GM23338 (cell line): ENCODE results near the gene C5AR1. TPM values are rescaled to one million over a fixed set of nuclear protein-coding genes. Genes with fewer than 3 reads are reported as not detected.
"Not testable (repeated sequence)": the region's sequence is repeated elsewhere in the genome, so short reads cannot be mapped to it uniquely, and the experiment has no call there.

ENCODE experiments used
- ATAC-seq: fragments of 200-7000 bp; cut with Tn5 transposase; 3 replicates; pipeline ENCODE4 v1.9.1; 2020
- DNase-seq: peaks from one replicate; pipeline ENCODE4 v3.0.0-alpha.2; 2015; ENCODE audit warnings: low spot score
- H2AFZ ChIP-seq: fragments of 200-600 bp; sonication (generic); 2 replicates; pipeline ENCODE4 v1.8.0; 2016; ENCODE audit warnings: antibody characterized with exemption, mild to moderate bottlenecking, moderate library complexity
- H3F3A ChIP-seq: fragments of 200-600 bp; sonication (generic); replicated peaks from 2 replicates; pipeline ENCODE4 v1.8.0; 2017; ENCODE audit warnings: antibody characterized with exemption, mixed run types, low read depth
- H3K27ac ChIP-seq: fragments of 200-600 bp; sonication (generic); 2 replicates; pipeline ENCODE4 v1.6.1; 2016; ENCODE audit warnings: low read depth
- H3K27me3 ChIP-seq: fragments of 200-600 bp; sonication (generic); 2 replicates; pipeline ENCODE4 v1.8.0; 2016; ENCODE audit warnings: mild to moderate bottlenecking, mixed run types, moderate library complexity; ENCODE audit not compliant: insufficient read depth
- H3K36me3 ChIP-seq: fragments of 200-600 bp; sonication (generic); 2 replicates; pipeline ENCODE4 v1.8.0; 2016; ENCODE audit warnings: mild to moderate bottlenecking; ENCODE audit not compliant: insufficient read depth
- H3K4me1 ChIP-seq: fragments of 200-600 bp; sonication (generic); 2 replicates; pipeline ENCODE4 v1.8.0; 2016; ENCODE audit warnings: mild to moderate bottlenecking, moderate library complexity; ENCODE audit not compliant: insufficient read depth
- H3K4me2 ChIP-seq: fragments of 200-600 bp; sonication (generic); 2 replicates; pipeline ENCODE4 v1.7.1; 2017; ENCODE audit warnings: mixed run types
- H3K4me3 ChIP-seq: fragments of 200-600 bp; sonication (generic); 2 replicates; pipeline ENCODE4 v1.6.1; 2016; ENCODE audit warnings: mixed run types
- H3K79me2 ChIP-seq: fragments of 200-600 bp; sonication (generic); replicated peaks from 2 replicates; pipeline ENCODE4 v1.8.0; 2017; ENCODE audit warnings: mild to moderate bottlenecking; ENCODE audit not compliant: insufficient read depth
- H3K9me2 ChIP-seq: fragments of 200-600 bp; sonication (generic); 2 replicates; pipeline ENCODE4 v1.8.0; 2017; ENCODE audit not compliant: insufficient read depth
- H4K20me1 ChIP-seq: fragments of 200-600 bp; sonication (generic); replicated peaks from 2 replicates; pipeline ENCODE4 v1.8.0; 2017; ENCODE audit warnings: mild to moderate bottlenecking; ENCODE audit not compliant: insufficient read depth
- H3K27ac Mint-ChIP-seq: 2 replicates; pipeline ENCODE4 v1.8.0; 2020; ENCODE audit warnings: inconsistent platforms, mild to moderate bottlenecking, moderate library complexity, mixed read lengths
- H3K27me3 Mint-ChIP-seq: 3 replicates; pipeline ENCODE4 v1.8.0; 2022; ENCODE audit warnings: low read depth, mild to moderate bottlenecking, moderate library complexity, mixed read lengths, inconsistent platforms; ENCODE audit not compliant: insufficient read depth, poor library complexity
- H3K36me3 Mint-ChIP-seq: 3 replicates; pipeline ENCODE4 v1.8.0; 2021; ENCODE audit warnings: low read depth, mild to moderate bottlenecking, inconsistent platforms, moderate library complexity, mixed read lengths
- H3K4me1 Mint-ChIP-seq: 3 replicates; pipeline ENCODE4 v1.8.0; 2020; ENCODE audit warnings: mild to moderate bottlenecking, inconsistent platforms, mixed read lengths
- H3K4me3 Mint-ChIP-seq: 3 replicates; pipeline ENCODE4 v1.8.0; 2021; ENCODE audit warnings: moderate library complexity, mild to moderate bottlenecking, inconsistent platforms, mixed read lengths
- H3K9me3 Mint-ChIP-seq: 3 replicates; pipeline ENCODE4 v1.8.0; 2020; ENCODE audit warnings: moderate library complexity, mild to moderate bottlenecking, inconsistent platforms, mixed read lengths
- CREB1 ChIP-seq: fragments of 250-450 bp; sonication (Bioruptor Pico); IDR thresholded peaks from 2 replicates; pipeline ENCODE4 v1.5.0; 2020; ENCODE audit warnings: low read depth, mild to moderate bottlenecking, moderate library complexity
- EZH2 ChIP-seq: fragments of 200-600 bp; sonication (generic); IDR thresholded peaks from one replicate; pipeline ENCODE4 v1.8.0; 2017; ENCODE audit warnings: antibody characterized with exemption, mild to moderate bottlenecking, low read depth; ENCODE audit not compliant: unreplicated experiment
- EZH2phosphoT487 ChIP-seq: fragments of 200-600 bp; sonication (generic); IDR thresholded peaks from one replicate; pipeline ENCODE4 v1.8.1; 2018; ENCODE audit warnings: antibody characterized with exemption; ENCODE audit not compliant: unreplicated experiment
- POLR2AphosphoS5 ChIP-seq: IDR thresholded peaks from 2 replicates; pipeline ENCODE4 v1.6.1; 2016; ENCODE audit warnings: antibody characterized with exemption, low read depth
- ZNF331 ChIP-seq: fragments of 250-450 bp; sonication (Bioruptor Pico); IDR thresholded peaks from 2 replicates; pipeline ENCODE4 v1.5.0; 2020; ENCODE audit warnings: low read depth, mild to moderate bottlenecking, moderate library complexity
- ZNF462 ChIP-seq: fragments of 250-450 bp; sonication (Bioruptor Pico); IDR thresholded peaks from 2 replicates; pipeline ENCODE4 v1.5.0; 2020; ENCODE audit warnings: mild to moderate bottlenecking, moderate library complexity
- polyA plus RNA-seq: library from polyadenylated mRNA; unstranded; fragments of >200 nt; fragmentation: Nextera tagmentation; extraction: Ambion mirVana; gene quantifications from 2 replicates; pipeline ENCODE4 v1.2.1, GENCODE V29; 2016
- total RNA-seq: library from RNA; depleted of rRNA; stranded (reverse); fragments of >200 nt; shearing (Covaris generic); gene quantifications from 2 replicates; pipeline ENCODE4 v1.2.3, GENCODE V29; 2014

C5AR1 gene
- total and polyA plus RNA-seq, 2 experiments from 2014 or later: 0.08 TPM; not detected in 1

GRCh38 chr19:47363758-47364531 is 54.3 kb downstream of the C5AR1 start:
- H3K27ac Mint-ChIP-seq: no peak overlapping the region
- no peaks in the 10 kb centered on the region for H3K9me3 Mint-ChIP-seq
- ATAC-seq (peak; percentile 81), DNase-seq (peak; percentile 58)
- H3K4me1 ChIP-seq: no peaks in the 10 kb centered on the region
- TF ChIP-seq EZH2phosphoT487 (no peak), ZNF462 (no peak), ZNF331 (CRISPR knock-in tag) (no peak), POLR2AphosphoS5 (no peak), EZH2 (no peak), CREB1 (no peak)
- no peak overlapping the region for H3K4me3 ChIP-seq
- peaks cover 47% of the 10 kb centered on the region for H3K36me3 ChIP-seq
- no peaks in the 10 kb centered on the region for H3K9me2 ChIP-seq
- H3K4me1 Mint-ChIP-seq: no peaks in the 10 kb centered on the region
- peaks cover 79% of the 10 kb centered on the region for H3K36me3 Mint-ChIP-seq
- H3K4me3 Mint-ChIP-seq: no peak overlapping the region
- no peaks in the 10 kb centered on the region for H3K79me2 ChIP-seq
- H3K27ac ChIP-seq: no peak overlapping the region
- H3F3A ChIP-seq: no peaks in the 10 kb centered on the region; the same call in 1 of the 2 replicates
- no peaks in the 10 kb centered on the region for H3K27me3 ChIP-seq
- H3K27me3 Mint-ChIP-seq: no peaks in the 10 kb centered on the region
- no peak overlapping the region for H3K4me2 ChIP-seq
- H2AFZ ChIP-seq: no peak overlapping the region
- H4K20me1 ChIP-seq: peaks cover under 1% of the 10 kb centered on the region; the same call in 1 of the 2 replicates

- ATAC-seq: not testable (repeated sequence)
- peaks cover 41% of the 10 kb centered on the region for H3K36me3 ChIP-seq
Observed at GRCh38 chr19:47365455-47365854, 55.8 kb downstream of the C5AR1 start.

More at GRCh38 chr19:47365455-47365854, 55.8 kb downstream of the C5AR1 start:
- not testable (repeated sequence) for H4K20me1 ChIP-seq, DNase-seq, H3K27ac ChIP-seq, H3K4me1 ChIP-seq, H3K27ac Mint-ChIP-seq, H3F3A ChIP-seq, H3K9me2 ChIP-seq, H3K4me3 Mint-ChIP-seq, H3K4me3 ChIP-seq, H3K27me3 ChIP-seq, H3K79me2 ChIP-seq, H3K4me2 ChIP-seq, H3K27me3 Mint-ChIP-seq, H3K9me3 Mint-ChIP-seq, H2AFZ ChIP-seq, H3K4me1 Mint-ChIP-seq
- peaks cover 79% of the 10 kb centered on the region for H3K36me3 Mint-ChIP-seq
